Prostate gland (tissue), 2 donors: ENCODE measurements around the gene SLC35G4. TPM values are rescaled to one million over a fixed set of nuclear protein-coding genes. Genes with fewer than 3 reads are reported as not detected.
A peak's percentile ranks its signal among the peaks of the same experiment; 100 is the strongest.

Experiments used
- DNase-seq: peaks from one replicate; pipeline ENCODE4 v3.0.0-alpha.2; 2019; ENCODE audit warnings: low spot score
- H3K27ac ChIP-seq, 2 donors: fragments of 200-600 bp; sonication (generic); 2 replicates each; pipeline ENCODE4 v1.5.1; 2017 to 2019
- H3K27me3 ChIP-seq: fragments of 200-600 bp; sonication (generic); replicated peaks from 2 replicates; pipeline ENCODE4 v1.5.1; 2019; ENCODE audit not compliant: insufficient read depth
- H3K36me3 ChIP-seq, 2 donors: fragments of 200-600 bp; sonication (generic); 1 replicate in 1 of 2; 2 replicates in 1 of 2; pipeline versions ENCODE4 v1.5.1 to v1.8.1; 2017 to 2019
- H3K4me1 ChIP-seq: fragments of 200-600 bp; sonication (generic); replicated peaks from 2 replicates; pipeline ENCODE4 v1.5.1; 2019
- H3K4me3 ChIP-seq, 2 donors: fragments of 200-600 bp; sonication (generic); 2 replicates each; pipeline ENCODE4 v1.5.1; 2017 to 2019
- H3K9me3 ChIP-seq: fragments of 200-600 bp; sonication (generic); 2 replicates; pipeline ENCODE4 v1.5.1; 2017
- POLR2A ChIP-seq: fragments of 450-650 bp; IDR thresholded peaks from one replicate; pipeline ENCODE4 v1.6.1; 2016; ENCODE audit warnings: antibody characterized with exemption, mild to moderate bottlenecking
- POLR2AphosphoS5 ChIP-seq: sonication (generic); formaldehyde crosslinking; IDR thresholded peaks from one replicate; pipeline ENCODE4 v1.6.1; 2017; ENCODE audit warnings: antibody characterized with exemption
- WGBS: methylation state at CpG from one replicate; pipeline ENCODE4 v1.1.5; 2018; 5-methylcytosine and 5-hydroxymethylcytosine counted together
- intact Hi-C: fragments of 100-400 bp; cut with DNase I; formaldehyde crosslinking; loops from one replicate; pipeline ENCODE4 v1.14.2; 2022
- total RNA-seq, 2 donors: library from RNA; depleted of rRNA; stranded (reverse); fragments of >200 nt; gene quantifications; one replicate each; pipeline ENCODE4 v1.1.0, GENCODE V29; 2016
- TF ChIP-seq, protein P1 (sequence below), 4 experiments: fragments of 200-600 bp in 2 of 4; fragments of 450-650 bp in 2 of 4; sonication (generic) in 2 of 4; IDR thresholded peaks; 1 replicate in 3 of 4; 2 replicates in 1 of 4; pipeline ENCODE4 v1.5.1; 2016 to 2019; ENCODE audit warnings: antibody characterized with exemption in 4 of 4, mild to moderate bottlenecking in 2 of 4, moderate library complexity in 2 of 4

Gene SLC35G4
- total RNA-seq, 2 donors from 2014 or later: not detected

- H3K27me3 ChIP-seq: peaks cover 6% of the 10 kb centered on the region
- intact Hi-C loops: loop anchor here (5.0 to 10.0 kb wide), 4 partner anchors 72 to 380 kb away; no protein-coding TSS in a partner anchor
- no peaks in the 10 kb centered on the region for H3K4me1 ChIP-seq
- no peaks in the 10 kb centered on the region for H3K36me3 ChIP-seq
- no peaks in the 10 kb centered on the region for H3K9me3 ChIP-seq
- WGBS: 34% methylated on average over 32 of the region's 32 CpGs
- H3K27ac ChIP-seq: no peak overlapping the region
- H3K4me3 ChIP-seq: no peak overlapping the region
- DNase-seq: peak; percentile 58
- TF ChIP-seq POLR2A (no peak), POLR2AphosphoS5 (no peak)
- TF ChIP-seq, protein P1, sequence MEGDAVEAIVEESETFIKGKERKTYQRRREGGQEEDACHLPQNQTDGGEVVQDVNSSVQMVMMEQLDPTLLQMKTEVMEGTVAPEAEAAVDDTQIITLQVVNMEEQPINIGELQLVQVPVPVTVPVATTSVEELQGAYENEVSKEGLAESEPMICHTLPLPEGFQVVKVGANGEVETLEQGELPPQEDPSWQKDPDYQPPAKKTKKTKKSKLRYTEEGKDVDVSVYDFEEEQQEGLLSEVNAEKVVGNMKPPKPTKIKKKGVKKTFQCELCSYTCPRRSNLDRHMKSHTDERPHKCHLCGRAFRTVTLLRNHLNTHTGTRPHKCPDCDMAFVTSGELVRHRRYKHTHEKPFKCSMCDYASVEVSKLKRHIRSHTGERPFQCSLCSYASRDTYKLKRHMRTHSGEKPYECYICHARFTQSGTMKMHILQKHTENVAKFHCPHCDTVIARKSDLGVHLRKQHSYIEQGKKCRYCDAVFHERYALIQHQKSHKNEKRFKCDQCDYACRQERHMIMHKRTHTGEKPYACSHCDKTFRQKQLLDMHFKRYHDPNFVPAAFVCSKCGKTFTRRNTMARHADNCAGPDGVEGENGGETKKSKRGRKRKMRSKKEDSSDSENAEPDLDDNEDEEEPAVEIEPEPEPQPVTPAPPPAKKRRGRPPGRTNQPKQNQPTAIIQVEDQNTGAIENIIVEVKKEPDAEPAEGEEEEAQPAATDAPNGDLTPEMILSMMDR (IDR thresholded peaks at IDR 0.05): peak; percentile 63 to 86 (median 76)
These were observed 45.6 kb downstream of the SLC35G4 start for GRCh38 chr18:11654736-11655605.

- DNase-seq: no peak
- intact Hi-C loops: loop anchor here (5.0 to 10.0 kb wide), 4 partner anchors 72 to 379 kb away; no protein-coding TSS in a partner anchor
- H3K4me3 ChIP-seq: no peak overlapping the region
These were observed 46.2 kb downstream of the SLC35G4 start for GRCh38 chr18:11655606-11655932.

GRCh38 chr18:11657152-11657551 lies 47.8 kb downstream of the SLC35G4 start:
- no peak for DNase-seq
- 79% methylated on average over 9 of the region's 9 CpGs for WGBS
- Histone ChIP-seq H3K4me1 (no peaks in the 10 kb centered on the region), H3K9me3 (no peaks in the 10 kb centered on the region), H3K27ac (no peak overlapping the region), H3K36me3 (no peaks in the 10 kb centered on the region), H3K27me3 (peaks cover 6% of the 10 kb centered on the region), H3K4me3 (no peak overlapping the region)
- TF ChIP-seq POLR2AphosphoS5 (no peak), POLR2A (no peak)
- TF ChIP-seq, protein P1 (IDR thresholded peaks at IDR 0.05): no peak
- intact Hi-C loops: loop anchor here (5.0 to 10.0 kb wide), 4 partner anchors 70 to 378 kb away; no protein-coding TSS in a partner anchor

More at GRCh38 chr18:11655606-11655932, 46.2 kb downstream of the SLC35G4 start:
- TF ChIP-seq, protein P1 (IDR thresholded peaks at IDR 0.05): no peak
- TF ChIP-seq POLR2AphosphoS5 (no peak), POLR2A (no peak)
- Histone ChIP-seq H3K4me1 (no peaks in the 10 kb centered on the region), H3K27ac (no peak overlapping the region), H3K27me3 (peaks cover 6% of the 10 kb centered on the region), H3K36me3 (no peaks in the 10 kb centered on the region), H3K9me3 (no peaks in the 10 kb centered on the region)
- 15% methylated on average over 5 of the region's 5 CpGs for WGBS

DNA sequence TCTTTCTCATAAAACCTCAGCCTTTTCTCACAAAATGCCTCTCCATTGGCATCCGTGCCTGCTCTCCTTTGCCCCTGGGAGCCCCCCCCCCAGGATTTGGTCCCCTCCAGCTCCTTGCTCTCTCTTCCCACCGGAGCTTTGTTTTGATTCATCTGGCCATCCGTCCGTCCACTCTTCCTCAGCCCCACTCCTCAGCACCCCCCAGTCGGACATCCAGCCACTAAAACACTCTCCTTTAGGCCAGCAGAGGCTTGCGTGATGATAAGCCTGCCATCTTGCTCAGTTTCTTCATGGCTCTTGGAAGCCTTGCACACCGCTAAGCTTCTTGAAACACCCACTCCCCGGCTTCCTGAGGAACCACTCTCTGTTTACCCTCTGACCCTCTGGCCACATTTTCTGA lies 48.2 kb downstream of the SLC35G4 start:
- 87% methylated on average over 8 of the region's 8 CpGs for WGBS

More for the DNA sequence above, 48.2 kb downstream of the SLC35G4 start:
- Histone ChIP-seq H3K9me3 (no peaks in the 10 kb centered on the region), H3K27me3 (peaks cover 6% of the 10 kb centered on the region), H3K4me1 (no peaks in the 10 kb centered on the region), H3K4me3 (no peak overlapping the region), H3K36me3 (no peaks in the 10 kb centered on the region), H3K27ac (no peak overlapping the region)
- TF ChIP-seq, protein P1 (IDR thresholded peaks at IDR 0.05): no peak
- TF ChIP-seq POLR2AphosphoS5 (no peak), POLR2A (no peak)
- no peak for DNase-seq
- intact Hi-C loops: loop anchor here (5.0 to 10.0 kb wide), 4 partner anchors 70 to 377 kb away; no protein-coding TSS in a partner anchor
